OCI-LY1 (cell line): ENCODE measurements around the gene EYS.

ENCODE experiments used
- CTCF ChIP-seq: fragments of 200-600 bp; sonication (generic), shearing (Covaris generic); IDR thresholded peaks from 2 replicates; pipeline ENCODE4 v1.5.1; 2017; ENCODE audit warnings: mild to moderate bottlenecking, antibody characterized with exemption, low read length, moderate library complexity, mixed read lengths
- EZH2 ChIP-seq: fragments of 200-600 bp; sonication (generic), shearing (Covaris generic); IDR thresholded peaks from 2 replicates; pipeline ENCODE4 v1.8.0; 2017; ENCODE audit warnings: borderline replicate concordance, mixed run types, mild to moderate bottlenecking, antibody characterized with exemption, low read length, moderate library complexity, mixed read lengths

- TF ChIP-seq CTCF: no peak
- no peak for TF ChIP-seq EZH2
These were observed 73.5 kb downstream of the EYS start for GRCh38 chr6:65633501-65633900.
